Activated CD8-positive, alpha-beta memory T cell treated with anti-CD3 and anti-CD28 coated beads, Interleukin-2, amount 10 ng/mL, durations not matched to agents 7 days and 5 days (primary cell): ENCODE results near the gene FIBIN. TPM values are rescaled to one million over a fixed set of nuclear protein-coding genes. Genes with fewer than 3 reads are reported as not detected.
"Not testable (repeated sequence)": the region's sequence is repeated elsewhere in the genome, so short reads cannot be mapped to it uniquely, and the experiment has no call there.

Experiments used
- ATAC-seq: fragments of 150-1000 bp; cut with Tn5 transposase; one replicate; pipeline ENCODE4 v1.10.0; 2021; ENCODE audit warnings: moderate library complexity
- CTCF ChIA-PET: fragments of 350-600 bp; sonication (Branson Sonifier 250); formaldehyde crosslinking; loops from one replicate; lab custom pipeline; 2021; ENCODE audit warnings: antibody characterized with exemption; lab: Charles Lee
- DNase-seq: peaks from one replicate; pipeline ENCODE4 v3.0.0-alpha.2; 2020
- H3K27ac Mint-ChIP-seq: one replicate; pipeline ENCODE4 v1.8.0; 2021; ENCODE audit warnings: mild to moderate bottlenecking, mixed read lengths
- H3K27me3 Mint-ChIP-seq: one replicate; pipeline ENCODE4 v1.8.0; 2021; ENCODE audit warnings: mixed read lengths
- H3K36me3 Mint-ChIP-seq: one replicate; pipeline ENCODE4 v1.8.0; 2021; ENCODE audit warnings: mild to moderate bottlenecking, mixed read lengths
- H3K4me1 Mint-ChIP-seq: one replicate; pipeline ENCODE4 v1.8.0; 2021; ENCODE audit warnings: mixed read lengths
- H3K4me3 Mint-ChIP-seq: one replicate; pipeline ENCODE4 v1.8.0; 2021; ENCODE audit warnings: mild to moderate bottlenecking, moderate library complexity, mixed read lengths
- H3K9me3 Mint-ChIP-seq: one replicate; pipeline ENCODE4 v1.8.0; 2022; ENCODE audit warnings: low read depth, mixed read lengths
- total RNA-seq, 2 experiments: library from RNA; stranded (reverse); gene quantifications; one replicate each; pipeline ENCODE4 v1.2.3, GENCODE V29; 2021

Gene FIBIN
- total RNA-seq, 2 experiments from 2014 or later, result not detected

- CTCF ChIA-PET, result no interaction called here
- Mint-ChIP-seq H3K27me3 (no peaks in the 10 kb centered on the region), H3K4me1 (no peaks in the 10 kb centered on the region), H3K27ac (no peak overlapping the region), H3K36me3 (no peaks in the 10 kb centered on the region), H3K4me3 (no peak overlapping the region), H3K9me3 (peaks cover 2% of the 10 kb centered on the region)
- ATAC-seq, result no peak
- no peak for DNase-seq
Measured at GRCh38 chr11:26992031-26992541, 1.8 kb upstream of the FIBIN start.

DNA sequence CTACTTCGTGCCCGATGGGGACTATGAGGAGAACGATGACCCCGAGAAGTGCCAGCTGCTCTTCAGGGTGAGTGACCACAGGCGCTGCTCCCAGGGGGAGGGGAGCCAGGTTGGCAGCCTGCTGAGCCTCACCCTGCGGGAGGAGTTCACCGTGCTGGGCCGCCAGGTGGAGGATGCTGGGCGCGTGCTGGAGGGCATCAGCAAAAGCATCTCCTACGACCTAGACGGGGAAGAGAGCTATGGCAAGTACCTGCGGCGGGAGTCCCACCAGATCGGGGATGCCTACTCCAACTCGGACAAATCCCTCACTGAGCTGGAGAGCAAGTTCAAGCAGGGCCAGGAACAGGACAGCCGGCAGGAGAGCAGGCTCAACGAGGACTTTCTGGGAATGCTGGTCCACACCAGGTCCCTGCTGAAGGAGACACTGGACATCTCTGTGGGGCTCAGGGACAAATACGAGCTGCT, 751 bp downstream of the FIBIN start:
- no peaks in the 10 kb centered on the region for H3K36me3 Mint-ChIP-seq
- H3K4me3 Mint-ChIP-seq, result no peak overlapping the region
- no peaks in the 10 kb centered on the region for H3K27me3 Mint-ChIP-seq
- H3K4me1 Mint-ChIP-seq, result no peaks in the 10 kb centered on the region
- no peak overlapping the region for H3K27ac Mint-ChIP-seq
- peaks cover 2% of the 10 kb centered on the region for H3K9me3 Mint-ChIP-seq
- DNase-seq (no peak), ATAC-seq (no peak)
- CTCF ChIA-PET, result no interaction called here

GRCh38 chr11:26995701-26996460, 2.0 kb downstream of the FIBIN start:
- no peaks in the 10 kb centered on the region for H3K36me3 Mint-ChIP-seq
- CTCF ChIA-PET, result no interaction called here
- peaks cover 1% of the 10 kb centered on the region for H3K9me3 Mint-ChIP-seq
- H3K27ac Mint-ChIP-seq, result no peak overlapping the region
- H3K4me1 Mint-ChIP-seq, result no peaks in the 10 kb centered on the region
- H3K27me3 Mint-ChIP-seq, result no peaks in the 10 kb centered on the region
- ATAC-seq (no peak), DNase-seq (no peak)
- no peak overlapping the region for H3K4me3 Mint-ChIP-seq

- Mint-ChIP-seq H3K4me3 (no peak overlapping the region), H3K27me3 (no peaks in the 10 kb centered on the region), H3K27ac (no peak overlapping the region), H3K9me3 (no peaks in the 10 kb centered on the region), H3K36me3 (no peaks in the 10 kb centered on the region), H3K4me1 (no peaks in the 10 kb centered on the region)
- CTCF ChIA-PET, result no interaction called here
- no peak for ATAC-seq
- DNase-seq, result no peak
Measured at GRCh38 chr11:26997378-26997777, 3.5 kb downstream of the FIBIN start.

GRCh38 chr11:27001136-27001730, 7.3 kb downstream of the FIBIN start:
- CTCF ChIA-PET, H3K9me3 Mint-ChIP-seq, H3K27ac Mint-ChIP-seq, ATAC-seq, H3K4me3 Mint-ChIP-seq, DNase-seq, H3K27me3 Mint-ChIP-seq, H3K4me1 Mint-ChIP-seq, H3K36me3 Mint-ChIP-seq: not testable (repeated sequence)

DNA sequence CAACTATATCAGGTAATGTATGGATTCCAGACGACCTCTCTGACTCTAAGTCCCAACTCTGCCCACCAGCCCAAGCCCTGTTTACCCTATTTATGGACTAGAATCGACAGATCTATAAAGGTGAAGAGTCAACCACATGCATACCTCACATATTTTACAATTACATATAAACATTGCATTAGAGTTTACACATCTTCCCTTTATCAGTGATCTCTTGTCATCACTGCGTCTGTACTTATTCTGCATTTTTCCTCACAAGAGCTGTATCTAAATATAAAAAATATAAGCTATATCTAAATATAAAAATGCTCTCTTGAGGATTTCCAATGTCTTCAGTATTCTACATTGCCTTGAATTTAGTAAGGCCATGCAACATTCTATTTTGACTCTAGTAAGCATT, 8.5 kb downstream of the FIBIN start:
- Mint-ChIP-seq H3K36me3 (no peaks in the 10 kb centered on the region), H3K27me3 (no peaks in the 10 kb centered on the region), H3K4me1 (no peaks in the 10 kb centered on the region), H3K9me3 (no peaks in the 10 kb centered on the region), H3K27ac (no peak overlapping the region), H3K4me3 (no peak overlapping the region)
- CTCF ChIA-PET, result no interaction called here
- ATAC-seq, result no peak
- DNase-seq, result no peak

DNA sequence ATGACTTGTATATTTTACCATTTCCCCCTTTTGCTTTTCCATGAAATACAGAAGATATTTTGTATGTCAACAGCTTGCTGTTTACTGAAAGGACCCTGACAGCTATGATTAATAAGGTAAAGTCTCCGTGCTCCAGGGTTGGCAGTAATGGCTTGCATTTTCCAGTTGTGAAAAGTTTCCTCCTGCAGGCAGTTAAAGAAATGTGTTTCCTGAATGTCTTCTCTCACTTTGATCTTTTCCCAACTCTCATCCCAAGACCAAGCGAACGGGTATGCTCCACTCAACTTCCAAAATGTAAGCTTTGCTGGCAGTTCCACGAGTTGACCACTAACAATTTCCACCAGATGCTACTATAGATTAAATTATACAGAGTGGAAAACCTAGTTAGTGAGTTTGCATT, 8.9 kb downstream of the FIBIN start:
- Mint-ChIP-seq H3K27me3 (no peaks in the 10 kb centered on the region), H3K27ac (no peak overlapping the region), H3K4me3 (no peak overlapping the region), H3K9me3 (no peaks in the 10 kb centered on the region), H3K36me3 (no peaks in the 10 kb centered on the region), H3K4me1 (no peaks in the 10 kb centered on the region)
- CTCF ChIA-PET, result no interaction called here
- DNase-seq (no peak), ATAC-seq (no peak)

DNA sequence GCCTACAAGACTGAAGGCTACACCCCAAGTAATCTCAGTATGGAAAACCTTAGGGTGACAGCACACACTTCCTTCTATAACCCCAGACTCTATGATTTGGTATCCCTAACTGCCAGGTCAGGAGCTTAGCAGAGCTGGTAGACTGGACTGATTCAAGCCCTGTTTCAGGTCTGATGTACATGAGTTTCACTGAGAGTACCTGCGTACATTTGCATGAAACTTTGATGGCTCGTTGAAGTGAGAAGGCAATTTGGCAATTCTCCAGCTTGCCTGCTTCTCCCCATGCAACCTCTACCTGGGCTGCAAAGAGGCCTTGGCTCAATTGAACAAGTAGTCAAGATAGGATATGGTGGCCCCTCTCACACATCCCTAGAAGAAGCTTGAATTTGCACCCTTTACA, 10.2 kb downstream of the FIBIN start:
- Mint-ChIP-seq H3K36me3 (no peaks in the 10 kb centered on the region), H3K4me3 (no peak overlapping the region), H3K9me3 (no peaks in the 10 kb centered on the region), H3K4me1 (no peaks in the 10 kb centered on the region), H3K27me3 (no peaks in the 10 kb centered on the region), H3K27ac (no peak overlapping the region)
- CTCF ChIA-PET, result no interaction called here
- no peak for ATAC-seq
- no peak for DNase-seq

- Mint-ChIP-seq H3K9me3 (no peaks in the 10 kb centered on the region), H3K4me3 (no peak overlapping the region), H3K27me3 (no peaks in the 10 kb centered on the region), H3K4me1 (no peaks in the 10 kb centered on the region), H3K36me3 (no peaks in the 10 kb centered on the region), H3K27ac (no peak overlapping the region)
- ATAC-seq (no peak), DNase-seq (no peak)
- CTCF ChIA-PET, result no interaction called here
Measured at GRCh38 chr11:27008811-27009535, 15.1 kb downstream of the FIBIN start.

DNA sequence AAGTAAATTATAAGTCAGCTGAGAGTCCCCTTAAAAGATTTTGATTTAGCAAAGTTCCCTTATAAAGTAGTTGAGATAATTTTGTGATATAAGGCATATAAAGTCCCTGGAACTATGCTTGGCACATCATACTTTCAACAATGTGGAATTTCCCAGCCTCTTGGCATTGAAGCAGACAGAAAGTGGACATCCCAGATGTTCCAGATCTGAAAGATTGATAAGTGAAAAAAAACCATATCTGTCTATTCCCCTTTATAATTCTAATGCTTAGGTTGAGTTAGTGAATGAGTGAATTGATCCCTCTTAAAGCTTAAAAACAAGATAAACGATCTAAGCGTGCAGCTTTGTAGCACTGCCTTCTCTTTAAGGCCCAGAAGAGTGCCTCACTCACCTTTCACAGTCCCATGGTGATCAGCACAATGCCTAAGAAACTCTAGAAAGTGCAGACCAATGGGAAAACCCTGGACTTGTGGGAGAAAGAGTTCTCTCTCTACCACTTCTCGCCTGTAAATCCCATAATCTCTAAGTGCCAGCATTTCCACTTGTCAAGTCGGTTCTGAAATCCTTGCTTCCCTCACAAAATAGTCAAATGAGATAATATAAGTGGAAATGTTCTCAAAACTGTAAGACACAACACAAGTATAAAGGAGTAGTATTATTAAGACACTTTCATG, 17.8 kb downstream of the FIBIN start:
- no peak for ATAC-seq
- CTCF ChIA-PET, result no interaction called here
- Mint-ChIP-seq H3K27me3 (no peaks in the 10 kb centered on the region), H3K9me3 (no peaks in the 10 kb centered on the region), H3K36me3 (no peaks in the 10 kb centered on the region), H3K4me3 (no peak overlapping the region), H3K4me1 (no peaks in the 10 kb centered on the region), H3K27ac (no peak overlapping the region)
- DNase-seq, result no peak

- Mint-ChIP-seq H3K4me1 (no peaks in the 10 kb centered on the region), H3K27me3 (no peaks in the 10 kb centered on the region), H3K36me3 (no peaks in the 10 kb centered on the region), H3K9me3 (no peaks in the 10 kb centered on the region), H3K27ac (no peak overlapping the region), H3K4me3 (no peak overlapping the region)
- CTCF ChIA-PET, result no interaction called here
- DNase-seq (no peak), ATAC-seq (no peak)
Measured at GRCh38 chr11:27012234-27012921, 18.5 kb downstream of the FIBIN start.

DNA sequence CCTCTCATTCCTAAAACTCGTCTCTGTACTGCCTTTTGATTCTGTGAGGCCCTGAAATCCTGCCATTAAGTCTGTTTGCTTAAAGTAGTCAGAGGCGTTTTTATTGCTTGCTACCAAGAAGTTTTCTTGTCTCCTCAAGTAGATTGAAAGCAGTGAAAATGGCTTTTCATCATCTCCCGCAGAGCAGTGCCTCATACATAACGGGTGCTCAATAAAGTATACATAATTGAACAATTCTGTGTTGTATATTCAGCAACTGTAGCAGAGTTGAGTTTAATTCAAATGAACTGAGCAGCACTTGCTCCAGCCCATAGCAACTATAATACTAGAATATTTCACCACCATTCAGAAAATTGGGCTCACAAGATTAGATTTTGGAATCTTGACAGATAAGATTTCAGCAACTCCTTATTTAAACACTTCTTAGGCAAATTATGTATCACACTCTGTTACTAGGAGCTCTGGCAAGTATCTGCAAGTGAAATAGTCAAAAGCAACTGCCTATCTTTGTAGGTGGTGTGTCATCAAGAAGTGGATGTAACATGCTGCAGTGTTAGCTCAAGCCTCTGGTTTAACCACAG, 20.0 kb downstream of the FIBIN start:
- no peak overlapping the region for H3K27ac Mint-ChIP-seq
- H3K27me3 Mint-ChIP-seq, result no peaks in the 10 kb centered on the region
- ATAC-seq (no peak), DNase-seq (no peak)
- H3K4me1 Mint-ChIP-seq, result no peaks in the 10 kb centered on the region
- CTCF ChIA-PET, result no interaction called here
- H3K36me3 Mint-ChIP-seq, result no peaks in the 10 kb centered on the region
- H3K9me3 Mint-ChIP-seq, result no peaks in the 10 kb centered on the region
- no peak overlapping the region for H3K4me3 Mint-ChIP-seq
